Lung (tissue), 12 donors: ENCODE results near the gene TPCN2. TPM values are rescaled to one million over a fixed set of nuclear protein-coding genes. Genes with fewer than 3 reads are reported as not detected.

Experiments used
- ATAC-seq: fragments of 200-7000 bp; cut with Tn5 transposase; one replicate; pipeline ENCODE4 v1.9.1; 2020; ENCODE audit warnings: moderate number of reproducible peaks; ENCODE audit not compliant: insufficient read depth, low FRiP score
- DNase-seq, 3 donors: peaks; one replicate each; pipeline ENCODE4 v3.0.0-alpha.2; 2013 to 2017
- H3K27ac ChIP-seq, 2 donors: one replicate each; pipeline ENCODE4 v1.5.1; 2013; ENCODE audit warnings: mild to moderate bottlenecking in 2 of 2, moderate library complexity in 2 of 2, control low read depth in 1 of 2, inconsistent platforms in 1 of 2, low read depth in 1 of 2, low read length in 1 of 2
- H3K27me3 ChIP-seq, 3 donors: one replicate each; pipeline ENCODE4 v1.5.1; 2013; ENCODE audit warnings: low read length in 2 of 3; ENCODE audit not compliant: control insufficient read depth in 3 of 3, insufficient read depth in 3 of 3
- H3K36me3 ChIP-seq, 4 donors: one replicate each; pipeline ENCODE4 v1.5.1; 2013; ENCODE audit warnings: low read length in 4 of 4, mild to moderate bottlenecking in 1 of 4, moderate library complexity in 1 of 4; ENCODE audit not compliant: control insufficient read depth in 4 of 4, insufficient read depth in 4 of 4
- H3K4me1 ChIP-seq, 5 donors: one replicate each; pipeline ENCODE4 v1.5.1; 2013; ENCODE audit warnings: low read length in 5 of 5, mild to moderate bottlenecking in 2 of 5, moderate library complexity in 1 of 5; ENCODE audit not compliant: control insufficient read depth in 5 of 5, insufficient read depth in 5 of 5
- H3K4me3 ChIP-seq: one replicate; pipeline ENCODE4 v1.5.1; 2013; ENCODE audit warnings: mild to moderate bottlenecking, control low read depth, moderate library complexity
- H3K9ac ChIP-seq, 2 donors: one replicate each; pipeline ENCODE4 v1.5.1; 2013; ENCODE audit warnings: low read length in 2 of 2, control low read depth in 1 of 2; ENCODE audit not compliant: insufficient read depth in 1 of 2
- H3K9me3 ChIP-seq, 4 donors: one replicate each; pipeline ENCODE4 v1.5.1; 2013; ENCODE audit warnings: low read length in 3 of 4, mild to moderate bottlenecking in 1 of 4, moderate library complexity in 1 of 4; ENCODE audit not compliant: control insufficient read depth in 4 of 4, insufficient read depth in 3 of 4
- CTCF ChIP-seq: IDR thresholded peaks from 2 replicates; pipeline ENCODE4 v1.5.1; 2012; ENCODE audit warnings: mild to moderate bottlenecking; ENCODE audit errors: control extremely low read depth, extremely low read depth
- WGBS, 2 donors: extraction: QIAGEN DNeasy Blood & Tissue Kit; methylation state at CpG; one replicate each; pipeline ENCODE4 v1.1.7; 2013; 5-methylcytosine and 5-hydroxymethylcytosine counted together
- polyA plus RNA-seq, 2 donors: library from polyadenylated mRNA; stranded (reverse); fragments of 200-250 nt; gene quantifications; one replicate each; pipeline ENCODE4 v1.2.1, GENCODE V29; 2013
- total RNA-seq, 2 donors: library from RNA; depleted of rRNA in 1 of 2; stranded (reverse); fragments of >200 nt in 1 of 2; gene quantifications; one replicate each; pipeline ENCODE4 v1.2.1, GENCODE V29; 2014 to 2021
- donor health status: control.
- donor health status: control.
- donor health status: Bipolar disorder and iron deficiency.
- donor health status: healthy.
- donor health status: DM: yes; HTN: yes; CAD: no.

TPCN2 gene
- total and polyA plus RNA-seq, 4 donors, result 10.0 to 25.0 (median 14.5) TPM

DNA sequence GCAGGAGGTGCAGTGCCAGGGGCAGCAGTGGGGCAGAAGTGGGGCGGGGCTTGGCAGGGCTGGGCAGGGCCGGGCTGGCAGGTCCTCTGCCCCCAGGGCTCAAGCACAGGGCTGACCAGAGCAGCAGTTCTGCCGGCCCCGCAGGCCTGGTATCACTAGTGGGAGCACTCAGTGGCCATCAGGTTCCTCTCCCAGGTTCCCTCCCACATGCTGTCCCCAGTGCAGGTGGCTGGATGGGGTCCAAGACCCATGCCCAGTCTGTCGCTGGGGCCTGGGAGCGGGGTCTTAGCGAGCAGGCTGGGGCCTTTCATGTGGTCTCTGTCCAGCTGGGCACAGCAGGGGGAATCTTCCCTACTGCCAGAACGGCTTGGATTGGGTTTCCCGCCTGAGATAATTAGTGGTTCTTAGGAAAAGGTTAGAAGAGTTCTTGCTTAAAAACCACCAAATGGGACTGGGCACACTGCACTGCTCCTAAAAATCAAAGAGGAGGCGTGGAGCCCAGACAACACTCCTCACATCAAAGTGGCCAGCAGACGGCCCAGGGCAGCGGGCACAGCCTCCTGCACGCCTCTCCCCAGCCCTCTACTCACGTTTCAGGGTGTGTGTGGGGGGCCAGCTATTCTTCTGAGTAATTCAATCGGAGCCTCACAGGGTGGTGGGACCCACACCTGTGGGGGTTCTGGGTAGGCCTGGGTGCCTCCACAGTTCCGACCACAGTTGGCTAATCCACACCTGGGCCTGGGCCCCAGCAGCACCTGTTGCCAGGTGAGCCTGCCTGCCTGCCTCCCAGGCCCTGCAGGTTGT is 45.6 kb downstream of the TPCN2 start:
- Histone ChIP-seq H3K9ac (no peak overlapping the region), H3K27me3 (no peaks in the 10 kb centered on the region), H3K4me1 (no peaks in the 10 kb centered on the region), H3K9me3 (no peaks in the 10 kb centered on the region), H3K4me3 (no peak overlapping the region), H3K36me3 (peaks cover 0 to 7% (median 3%) of the 10 kb centered on the region in 4 donors), H3K27ac (no peak overlapping the region)
- ATAC-seq (no peak), DNase-seq (no peak)
- TF ChIP-seq CTCF, result no peak
- WGBS, 2 donors, result 59 to 79% methylated on average over 14 to 16 of the region's 16 CpGs

DNA sequence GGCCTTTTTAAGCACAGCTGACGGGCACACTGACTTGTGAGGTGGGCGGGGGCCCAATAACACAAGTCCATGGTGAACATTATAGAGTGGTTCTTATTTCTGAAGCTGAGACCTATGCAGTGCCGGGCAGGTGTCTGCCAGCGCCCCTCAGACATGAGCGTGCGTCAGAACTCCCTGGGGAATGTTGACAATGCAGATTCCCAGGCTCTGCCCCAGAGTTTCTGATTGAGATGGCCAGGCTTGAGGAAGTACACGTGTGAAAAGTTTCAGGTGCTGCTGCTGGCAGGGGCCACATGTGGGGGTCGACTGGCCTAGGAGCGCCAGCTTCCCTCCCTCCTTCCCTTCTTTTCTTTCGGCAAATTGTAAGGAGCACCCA is 46.2 kb downstream of the TPCN2 start:
- TF ChIP-seq CTCF, result no peak
- Histone ChIP-seq H3K9ac (no peak overlapping the region), H3K9me3 (no peaks in the 10 kb centered on the region), H3K27me3 (no peaks in the 10 kb centered on the region), H3K27ac (no peak overlapping the region), H3K36me3 (peaks cover 0 to 7% (median 2%) of the 10 kb centered on the region in 4 donors), H3K4me3 (no peak overlapping the region), H3K4me1 (no peaks in the 10 kb centered on the region)
- 81 to 91% methylated on average over 10 of the region's 10 CpGs for WGBS, 2 donors
- DNase-seq (no peak), ATAC-seq (no peak)

DNA sequence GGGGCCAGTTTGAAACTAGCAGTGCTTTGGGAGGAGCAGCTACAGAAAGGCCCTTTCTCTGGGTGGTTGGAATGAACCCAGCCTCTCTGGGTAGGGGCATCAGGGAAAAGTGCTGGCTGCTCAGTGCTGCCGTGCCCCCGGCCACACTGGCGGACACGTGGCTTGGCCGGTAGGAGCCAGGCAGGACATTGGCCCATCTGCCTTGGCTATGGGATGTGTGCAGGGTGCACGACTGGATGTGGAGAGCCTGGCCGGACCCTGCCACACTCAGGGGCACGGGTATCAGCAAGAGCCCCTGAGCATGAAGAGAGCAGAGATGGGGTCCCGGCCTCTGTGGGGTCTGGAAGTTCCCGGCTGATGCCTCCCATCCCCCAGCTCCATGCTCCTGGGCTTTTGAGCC is 46.6 kb downstream of the TPCN2 start:
- Histone ChIP-seq H3K36me3 (peaks cover 0 to 7% (median 2%) of the 10 kb centered on the region in 4 donors), H3K4me3 (no peak overlapping the region), H3K4me1 (no peaks in the 10 kb centered on the region), H3K27ac (no peak overlapping the region), H3K9me3 (no peaks in the 10 kb centered on the region), H3K27me3 (no peaks in the 10 kb centered on the region), H3K9ac (no peak overlapping the region)
- WGBS, 2 donors, result 78 to 92% methylated on average over 10 of the region's 10 CpGs
- no peak for TF ChIP-seq CTCF
- DNase-seq (no peak), ATAC-seq (no peak)

GRCh38 chr11:69096473-69096872 is 47.7 kb downstream of the TPCN2 start:
- Histone ChIP-seq H3K9me3 (no peaks in the 10 kb centered on the region), H3K4me3 (no peak overlapping the region), H3K27ac (no peak overlapping the region), H3K36me3 (peaks cover 0 to 7% (median 2%) of the 10 kb centered on the region in 4 donors), H3K27me3 (no peaks in the 10 kb centered on the region), H3K9ac (no peak overlapping the region), H3K4me1 (peaks cover 0 to under 1% (median 0%) of the 10 kb centered on the region in 5 donors)
- 92 to 95% methylated on average over 13 of the region's 13 CpGs for WGBS, 2 donors
- no peak for TF ChIP-seq CTCF
- no peak for ATAC-seq
- no peak for DNase-seq
